Mesothelial cell of epicardium (in vitro differentiated cells): Measurements from ENCODE around the gene GPR42. TPM values are rescaled to one million over a fixed set of nuclear protein-coding genes. Genes with fewer than 3 reads are reported as not detected.
"Not testable (repeated sequence)": the region's sequence is repeated elsewhere in the genome, so short reads cannot be mapped to it uniquely, and the experiment has no call there.

ENCODE experiments used
- DNase-seq, 2 experiments: peaks; one replicate each; pipeline ENCODE4 v3.0.0; 2021; ENCODE audit warnings: low spot score in 2 of 2; ENCODE audit not compliant: unreplicated experiment in 2 of 2
- H3K27ac Mint-ChIP-seq: 2 replicates; pipeline ENCODE4 v1.8.0; 2021; ENCODE audit warnings: mixed read lengths
- H3K27me3 Mint-ChIP-seq: 2 replicates; pipeline ENCODE4 v1.8.0; 2021; ENCODE audit warnings: low read depth, mixed read lengths
- H3K36me3 Mint-ChIP-seq: 2 replicates; pipeline ENCODE4 v1.8.0; 2021; ENCODE audit warnings: mixed read lengths
- H3K4me1 Mint-ChIP-seq: 2 replicates; pipeline ENCODE4 v1.8.0; 2021; ENCODE audit warnings: mixed read lengths
- H3K4me3 Mint-ChIP-seq: 2 replicates; pipeline ENCODE4 v1.8.0; 2021; ENCODE audit warnings: mild to moderate bottlenecking, moderate library complexity, mixed read lengths
- H3K9me3 Mint-ChIP-seq: 2 replicates; pipeline ENCODE4 v1.8.0; 2021; ENCODE audit warnings: mixed read lengths
- CTCF ChIP-seq: fragments of 200-600 bp; sonication (generic); IDR thresholded peaks from one replicate; pipeline ENCODE4 v1.5.0; 2021; ENCODE audit warnings: antibody characterized with exemption; ENCODE audit not compliant: unreplicated experiment
- total RNA-seq: library from RNA; stranded (reverse); gene quantifications from 3 replicates; pipeline ENCODE4 v1.2.1, GENCODE V29; 2021

GPR42 gene
- total RNA-seq, 1 donor from 2014 or later, result not detected

- no peak overlapping the region for H3K27ac Mint-ChIP-seq
- no peak overlapping the region for H3K4me3 Mint-ChIP-seq
- H3K4me1 Mint-ChIP-seq, result no peaks in the 10 kb centered on the region
- peaks cover 34% of the 10 kb centered on the region for H3K27me3 Mint-ChIP-seq
- peaks cover 3% of the 10 kb centered on the region for H3K9me3 Mint-ChIP-seq
- DNase-seq, result no peak
- no peaks in the 10 kb centered on the region for H3K36me3 Mint-ChIP-seq
- TF ChIP-seq CTCF, result no peak
Measured at GRCh38 chr19:35373492-35373891, 2.6 kb downstream of the GPR42 start.

- peaks cover 31% of the 10 kb centered on the region for H3K27me3 Mint-ChIP-seq
- DNase-seq, H3K4me3 Mint-ChIP-seq, H3K9me3 Mint-ChIP-seq, H3K36me3 Mint-ChIP-seq, H3K4me1 Mint-ChIP-seq, H3K27ac Mint-ChIP-seq: not testable (repeated sequence)
Measured at GRCh38 chr19:35374031-35374430, 3.2 kb downstream of the GPR42 start.

- no peak overlapping the region for H3K4me3 Mint-ChIP-seq
Measured at GRCh38 chr19:35375505-35376307, 4.8 kb downstream of the GPR42 start.

GRCh38 chr19:35377656-35378055 is 6.8 kb downstream of the GPR42 start:
- Mint-ChIP-seq H3K27ac (no peak overlapping the region), H3K4me1 (no peaks in the 10 kb centered on the region), H3K27me3 (peaks cover 33% of the 10 kb centered on the region), H3K36me3 (no peaks in the 10 kb centered on the region), H3K4me3 (no peak overlapping the region), H3K9me3 (peaks cover 7% of the 10 kb centered on the region)
- no peak for TF ChIP-seq CTCF
- DNase-seq, result no peak

More at GRCh38 chr19:35375505-35376307, 4.8 kb downstream of the GPR42 start:
- DNase-seq, result no peak
- Mint-ChIP-seq H3K27ac (no peak overlapping the region), H3K9me3 (peaks cover 7% of the 10 kb centered on the region), H3K27me3 (peaks cover 28% of the 10 kb centered on the region), H3K36me3 (no peaks in the 10 kb centered on the region), H3K4me1 (no peaks in the 10 kb centered on the region)
- no peak for TF ChIP-seq CTCF

GRCh38 chr19:35378356-35378755 is 7.5 kb downstream of the GPR42 start:
- peaks cover 31% of the 10 kb centered on the region for H3K27me3 Mint-ChIP-seq
- no peak for DNase-seq
- no peaks in the 10 kb centered on the region for H3K36me3 Mint-ChIP-seq
- no peak overlapping the region for H3K4me3 Mint-ChIP-seq
- no peak overlapping the region for H3K27ac Mint-ChIP-seq
- no peaks in the 10 kb centered on the region for H3K4me1 Mint-ChIP-seq
- peaks cover 10% of the 10 kb centered on the region for H3K9me3 Mint-ChIP-seq
- TF ChIP-seq CTCF, result no peak

GRCh38 chr19:35379545-35379944 is 8.7 kb downstream of the GPR42 start:
- H3K4me1 Mint-ChIP-seq, DNase-seq, H3K27ac Mint-ChIP-seq, H3K4me3 Mint-ChIP-seq, H3K9me3 Mint-ChIP-seq, H3K36me3 Mint-ChIP-seq: not testable (repeated sequence)
- H3K27me3 Mint-ChIP-seq, result peaks cover 22% of the 10 kb centered on the region
